ENCODE results near the gene GOLT1A.

The GOLT1A gene

GRCh38 chr1:204219971-204220616, 6.3 kb upstream of the GOLT1A start:
- no peak for DNase-seq

GRCh38 chr1:204218552-204218951, 4.8 kb upstream of the GOLT1A start:
- no peak for DNase-seq

- DNase-seq, result no peak
Measured at GRCh38 chr1:204217648-204218000, 3.8 kb upstream of the GOLT1A start.

- DNase-seq, result no peak
Measured at GRCh38 chr1:204216880-204217647, 3.3 kb upstream of the GOLT1A start.

- DNase-seq, result no peak
Measured at GRCh38 chr1:204216236-204216635, 2.4 kb upstream of the GOLT1A start.

GRCh38 chr1:204212715-204213114, 1.1 kb downstream of the GOLT1A start:
- no peak for DNase-seq

GRCh38 chr1:204211046-204211445, 2.7 kb downstream of the GOLT1A start:
- DNase-seq, result no peak

- peak in 40 of 56 donors; percentile 6 to 78 (median 34) for DNase-seq
Measured at GRCh38 chr1:204207136-204207616, 6.6 kb downstream of the GOLT1A start.

GRCh38 chr1:204206121-204206520, 7.7 kb downstream of the GOLT1A start:
- DNase-seq, result no peak

GRCh38 chr1:204205486-204205885, 8.3 kb downstream of the GOLT1A start:
- no peak for DNase-seq

- no peak for DNase-seq
Measured at GRCh38 chr1:204204944-204205343, 8.8 kb downstream of the GOLT1A start.

- no peak for DNase-seq
Measured at GRCh38 chr1:204203206-204203767, 10.5 kb downstream of the GOLT1A start.

GRCh38 chr1:204202481-204202880, 11.3 kb downstream of the GOLT1A start:
- no peak for DNase-seq

GRCh38 chr1:204201348-204202040, 12.3 kb downstream of the GOLT1A start:
- no peak for DNase-seq

- DNase-seq, result no peak
Measured at GRCh38 chr1:204199579-204199978, 14.2 kb downstream of the GOLT1A start.

- DNase-seq, result peak in 2 of 56 donors; percentile 20 to 30
Measured at GRCh38 chr1:204198348-204199340, 15.1 kb downstream of the GOLT1A start.

- DNase-seq, result no peak
Measured at GRCh38 chr1:204197068-204197467, 16.7 kb downstream of the GOLT1A start.

- DNase-seq, result no peak
Measured at GRCh38 chr1:204196068-204196795, 17.6 kb downstream of the GOLT1A start, which contains the start of gene KISS1. Gene KISS1 (minus strand): TSS chr1:204196491. CDS start chr1:204192876, 3,615 bp downstream.

GRCh38 chr1:204194771-204195170, 19.0 kb downstream of the GOLT1A start:
- no peak for DNase-seq

GRCh38 chr1:204194080-204194479, 19.7 kb downstream of the GOLT1A start:
- DNase-seq, result no peak
